Endothelial cell of umbilical vein (primary cell): ENCODE data around the gene CIRBP. TPM values are rescaled to one million over a fixed set of nuclear protein-coding genes. Genes with fewer than 3 reads are reported as not detected.

ENCODE experiments used
- BruUV-seq: library from RNA; stranded (reverse); fragments of 400-500 nt; replicated peaks from 2 replicates; lab custom pipeline; 2021; lab: Mats Ljungman, UMichigan
- CTCF ChIA-PET: fragments of 300-600, 350-600 bp; sonication (Branson Sonifier 250); formaldehyde crosslinking; loops from one replicate; lab custom pipeline; 2021; ENCODE audit warnings: antibody characterized with exemption, inconsistent platforms; lab: Charles Lee
- POLR2A ChIA-PET: fragments of 300-600, 350-600 bp; sonication (Branson Sonifier 250); formaldehyde crosslinking; loops from one replicate; lab custom pipeline; 2021; ENCODE audit warnings: antibody characterized with exemption, inconsistent platforms; lab: Charles Lee
- DNase-seq: peaks from one replicate; pipeline ENCODE4 v3.0.0-alpha.2; 2011; ENCODE audit warnings: low read depth, low spot score
- FAIRE-seq: peaks from 2 replicates; lab custom pipeline; 2011; peaks lifted over from hg19 to GRCh38; lab: Jason Lieb, UNC
- H2AFZ ChIP-seq: 2 replicates; pipeline ENCODE4 v1.6.0; 2012; ENCODE audit warnings: low read depth, low read length, control low read depth, inconsistent platforms
- H3K27ac ChIP-seq: 2 replicates; pipeline ENCODE4 v1.5.1; 2011; ENCODE audit warnings: low read depth, mild to moderate bottlenecking, control low read depth, low read length, moderate library complexity; ENCODE audit not compliant: insufficient read depth
- H3K27me3 ChIP-seq, 2 experiments: 2 replicates each; pipeline versions ENCODE4 v1.6.0 to v1.6.1; 2011; ENCODE audit warnings: low read length in 2 of 2, mixed read lengths in 1 of 2; ENCODE audit not compliant: control insufficient read depth in 2 of 2, insufficient read depth in 2 of 2
- H3K36me3 ChIP-seq, 2 experiments: 2 replicates in 1 of 2; 3 replicates in 1 of 2; pipeline ENCODE4 v1.5.1; 2011; ENCODE audit warnings: low read length in 2 of 2, mild to moderate bottlenecking in 1 of 2, moderate library complexity in 1 of 2; ENCODE audit not compliant: control insufficient read depth in 2 of 2, insufficient read depth in 2 of 2; ENCODE audit errors: extremely low read depth in 1 of 2
- H3K4me1 ChIP-seq: 3 replicates; pipeline ENCODE4 v1.5.1; 2011; ENCODE audit warnings: mild to moderate bottlenecking, low read length; ENCODE audit not compliant: control insufficient read depth, insufficient read depth; ENCODE audit errors: extremely low read depth
- H3K4me2 ChIP-seq: 2 replicates; pipeline ENCODE4 v1.6.1; 2011; ENCODE audit warnings: low read length, control low read depth, mixed read lengths; ENCODE audit not compliant: insufficient read depth
- H3K4me3 ChIP-seq, 3 experiments: fragments of 200-600 bp in 1 of 3; sonication (generic), shearing (Covaris generic) in 1 of 3; replicated peaks in 1 of 3; 2 replicates each; pipeline ENCODE4 v1.5.1; 2011 to 2016; ENCODE audit warnings: control low read depth in 3 of 3, low read length in 3 of 3, mild to moderate bottlenecking in 2 of 3, inconsistent platforms in 1 of 3, low read depth in 1 of 3, moderate library complexity in 1 of 3; ENCODE audit not compliant: insufficient read depth in 1 of 3
- H3K79me2 ChIP-seq: 2 replicates; pipeline ENCODE4 v1.6.0; 2012; ENCODE audit warnings: low read length, inconsistent platforms; ENCODE audit not compliant: control insufficient read depth, insufficient read depth
- H3K9ac ChIP-seq: replicated peaks from 2 replicates; pipeline ENCODE3; 2011; ENCODE audit warnings: low read length, control low read depth; ENCODE audit not compliant: insufficient read depth; ENCODE audit errors: extremely low read depth
- H3K9me1 ChIP-seq: replicated peaks from 3 replicates; pipeline ENCODE4 v1.6.0; 2011; ENCODE audit warnings: mild to moderate bottlenecking, low read length; ENCODE audit not compliant: control insufficient read depth, insufficient read depth; ENCODE audit errors: extremely low read depth
- H3K9me3 ChIP-seq: replicated peaks from 2 replicates; pipeline ENCODE4 v1.5.1; 2012; ENCODE audit warnings: low read length, inconsistent platforms; ENCODE audit not compliant: control insufficient read depth, insufficient read depth
- H4K20me1 ChIP-seq: replicated peaks from 2 replicates; pipeline ENCODE3; 2011; ENCODE audit warnings: mild to moderate bottlenecking, low read length; ENCODE audit not compliant: control insufficient read depth, insufficient read depth; ENCODE audit errors: extremely low read depth
- CTCF ChIP-seq, 2 donors: IDR thresholded peaks; 1 replicate in 1 of 2; 2 replicates in 1 of 2; pipeline ENCODE4 v1.5.1; 2011; ENCODE audit warnings: low read length in 2 of 2, mild to moderate bottlenecking in 2 of 2, moderate library complexity in 2 of 2, control low read depth in 1 of 2, inconsistent platforms in 1 of 2, low read depth in 1 of 2; ENCODE audit not compliant: insufficient read depth in 1 of 2; ENCODE audit errors: extremely low read depth in 1 of 2
- EZH2 ChIP-seq: IDR thresholded peaks from 2 replicates; pipeline ENCODE4 v1.6.1; 2012; ENCODE audit warnings: borderline replicate concordance, low read depth, mild to moderate bottlenecking, moderate library complexity, low read length, inconsistent platforms; ENCODE audit not compliant: severe bottlenecking
- FOS ChIP-seq: IDR thresholded peaks from 2 replicates; pipeline ENCODE4 v1.6.1; 2011; ENCODE audit warnings: mild to moderate bottlenecking, low read length, moderate library complexity, borderline replicate concordance; ENCODE audit not compliant: insufficient read depth
- GATA2 ChIP-seq: IDR thresholded peaks from 2 replicates; pipeline ENCODE4 v1.7.0; 2011; ENCODE audit warnings: low read depth, mild to moderate bottlenecking, moderate library complexity, mixed read lengths, low read length; ENCODE audit not compliant: insufficient read length, insufficient read depth
- JUN ChIP-seq: IDR thresholded peaks from 2 replicates; pipeline ENCODE4 v1.6.1; 2011; ENCODE audit warnings: borderline replicate concordance, low read depth; ENCODE audit not compliant: insufficient read length, insufficient read depth
- MAX ChIP-seq: IDR thresholded peaks from 2 replicates; pipeline ENCODE4 v1.6.1; 2011; ENCODE audit not compliant: insufficient read depth, insufficient read length
- MYC ChIP-seq: IDR thresholded peaks from one replicate; pipeline ENCODE4 v1.6.1; 2011; ENCODE audit warnings: mild to moderate bottlenecking, low read depth, low read length
- POLR2A ChIP-seq: IDR thresholded peaks from 2 replicates; pipeline ENCODE4 v1.6.1; 2012; ENCODE audit warnings: low read depth, mild to moderate bottlenecking, control low read depth, low read length
- POLR2AphosphoS5 ChIP-seq: IDR thresholded peaks from 2 replicates; pipeline ENCODE4 v1.6.1; 2012; ENCODE audit warnings: low read depth, mild to moderate bottlenecking, control low read depth, low read length, moderate library complexity; ENCODE audit not compliant: insufficient read depth
- dilution Hi-C: fragments of 300-500 bp; cut with MboI; formaldehyde crosslinking; loops from one replicate; pipeline ENCODE4 v1.15.0; 2019; ENCODE audit warnings: low sequenced_read_pairs; ENCODE audit not compliant: extremely low pct_ligation_motif_present
- intact Hi-C: fragments of 100-400 bp; cut with micrococcal nuclease; formaldehyde crosslinking; loops from one replicate; pipeline ENCODE4 v1.10.0; 2022
- polyA plus RNA-seq, 4 experiments: library from polyadenylated mRNA; depleted of rRNA in 3 of 4; stranded (reverse) in 3 of 4; unstranded in 1 of 4; fragments of >200 nt; gene quantifications; 2 replicates each; pipeline versions ENCODE4 v1.2.1 to v1.2.3, GENCODE V29; 2011 to 2012; ENCODE audit warnings: missing spikeins in 1 of 4
- total RNA-seq: library from RNA; stranded (reverse); gene quantifications from 2 replicates; pipeline ENCODE4 v1.2.3, GENCODE V29; 2021

The CIRBP gene
- total and polyA plus RNA-seq, 2 donors (not counting 3 experiments of a cell fraction or from before 2014, with no cell fraction given), result 225 to 439 TPM

GRCh38 chr19:1271528-1272422, 2.6 kb downstream of the CIRBP start:
- no peaks in the 10 kb centered on the region for H3K27me3 ChIP-seq
- H3K4me1 ChIP-seq, result peaks cover 42% of the 10 kb centered on the region
- intact Hi-C loops, result no loop called here
- no peak overlapping the region for H3K4me2 ChIP-seq
- no peaks in the 10 kb centered on the region for H4K20me1 ChIP-seq
- POLR2A ChIA-PET, result no interaction called here
- BruUV-seq, result no TSS peak
- CTCF ChIA-PET, result interaction anchor here (0.5 to 3.9 kb wide), 2 partner anchors 27 to 100 kb away, joined by 3 to 42 read pairs; no protein-coding TSS in a partner anchor
- H3K9me3 ChIP-seq, result no peaks in the 10 kb centered on the region
- FAIRE-seq, result no peak
- H3K27ac ChIP-seq, result no peak overlapping the region
- H3K9me1 ChIP-seq, result no peaks in the 10 kb centered on the region
- no peak overlapping the region for H3K4me3 ChIP-seq
- TF ChIP-seq POLR2AphosphoS5 (no peak), FOS (no peak), POLR2A (peak; percentile 31)
- peaks cover 23 to 34% of the 10 kb centered on the region in 2 experiments for H3K36me3 ChIP-seq
- no peak for DNase-seq
- no peak overlapping the region for H3K9ac ChIP-seq
- H3K79me2 ChIP-seq, result peaks cover 48% of the 10 kb centered on the region
- no peak overlapping the region for H2AFZ ChIP-seq
- dilution Hi-C loops, result no loop called here

GRCh38 chr19:1272423-1273262, 3.5 kb downstream of the CIRBP start:
- ChIA-PET POLR2A (no interaction called here), CTCF (interaction anchor here (0.5 to 3.9 kb wide), 2 partner anchors 28 to 99 kb away, joined by 3 to 42 read pairs; no protein-coding TSS in a partner anchor)
- H3K4me2 ChIP-seq, result no peak overlapping the region
- TF ChIP-seq EZH2, result no peak
- no peak for TF ChIP-seq CTCF (IDR thresholded peaks at IDR 0.05; ENCODE audit: extremely low read depth in 1 of 2, insufficient read depth in 1 of 2, low read depth in 1 of 2, low read length in 2 of 2)
- TF ChIP-seq POLR2AphosphoS5, result no peak
- no peak for TF ChIP-seq POLR2A
- no peak for TF ChIP-seq MYC
- no peak for TF ChIP-seq GATA2
- no peak for TF ChIP-seq FOS
- no peak for TF ChIP-seq JUN
- no peak for TF ChIP-seq MAX
- FAIRE-seq (no peak), DNase-seq (no peak)
- H3K9me1 ChIP-seq, result no peaks in the 10 kb centered on the region
- H3K9ac ChIP-seq, result no peak overlapping the region
- dilution Hi-C loops, result no loop called here
- H3K27me3 ChIP-seq, result no peaks in the 10 kb centered on the region
- TSS peak; percentile 1 for BruUV-seq
- H3K4me1 ChIP-seq, result peaks cover 39% of the 10 kb centered on the region
- peaks cover 23 to 34% of the 10 kb centered on the region in 2 experiments for H3K36me3 ChIP-seq
- H3K27ac ChIP-seq, result no peak overlapping the region
- intact Hi-C loops, result no loop called here
- H2AFZ ChIP-seq, result no peak overlapping the region
- no peaks in the 10 kb centered on the region for H4K20me1 ChIP-seq
- H3K9me3 ChIP-seq, result no peaks in the 10 kb centered on the region
- H3K79me2 ChIP-seq, result peaks cover 48% of the 10 kb centered on the region
- no peak overlapping the region for H3K4me3 ChIP-seq
